Iris pigment epithelial cell (primary cell): Measurements from ENCODE around the gene SLC38A1.
"Not testable (repeated sequence)": the region's sequence is repeated elsewhere in the genome, so short reads cannot be mapped to it uniquely, and the experiment has no call there.

ENCODE experiments used
- DNase-seq: peaks from one replicate; pipeline ENCODE4 v3.0.0-alpha.2; 2011; ENCODE audit warnings: low read depth

Gene SLC38A1

DNA sequence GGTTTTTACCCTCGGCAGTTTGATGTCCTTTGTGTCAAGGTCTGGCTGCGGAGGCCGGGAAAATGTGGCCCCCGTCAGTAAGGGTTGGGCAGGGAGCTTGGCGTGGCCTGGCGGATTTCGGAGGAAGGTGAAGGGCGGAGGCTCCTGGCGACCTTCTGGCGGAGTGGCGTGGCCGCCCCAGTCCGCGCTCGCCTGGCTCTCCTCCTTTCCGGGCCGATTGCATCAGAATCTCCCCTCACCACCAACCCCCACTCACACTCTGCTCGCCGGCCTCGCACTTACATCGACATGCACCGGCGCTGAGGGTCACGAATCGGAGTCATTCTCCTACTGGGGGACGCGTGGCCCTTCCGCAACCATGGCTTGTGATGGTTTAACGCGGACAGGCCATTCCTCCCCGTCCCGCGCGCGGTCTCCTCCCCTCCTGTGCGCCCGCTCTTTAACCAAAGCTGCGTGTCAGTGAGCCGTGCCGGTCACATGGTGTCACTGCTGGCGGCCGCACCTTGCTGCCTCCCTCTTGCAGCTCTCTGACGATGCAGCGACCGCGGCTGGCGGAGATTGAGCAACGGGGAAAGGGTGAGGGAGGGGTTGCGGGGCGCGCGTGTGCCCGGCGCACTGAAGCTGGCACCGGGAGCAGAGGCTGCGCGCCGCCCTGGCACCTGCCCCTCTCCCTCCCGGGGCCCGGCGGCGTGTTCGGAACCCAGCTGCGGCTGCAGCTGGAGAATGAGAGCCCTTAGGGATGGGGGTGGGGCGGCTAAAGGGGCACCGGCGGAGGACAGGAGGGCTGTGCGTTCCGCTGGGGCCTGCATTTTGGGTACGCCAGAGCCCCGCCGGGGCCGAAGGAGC, at the start of gene SLC38A1:
Gene SLC38A1, minus strand, starts transcription at position 461 of the 846 bp plus-strand sequence. CDS start 29,243 bp downstream, outside the sequence.
- peak; percentile 65 for DNase-seq

DNA sequence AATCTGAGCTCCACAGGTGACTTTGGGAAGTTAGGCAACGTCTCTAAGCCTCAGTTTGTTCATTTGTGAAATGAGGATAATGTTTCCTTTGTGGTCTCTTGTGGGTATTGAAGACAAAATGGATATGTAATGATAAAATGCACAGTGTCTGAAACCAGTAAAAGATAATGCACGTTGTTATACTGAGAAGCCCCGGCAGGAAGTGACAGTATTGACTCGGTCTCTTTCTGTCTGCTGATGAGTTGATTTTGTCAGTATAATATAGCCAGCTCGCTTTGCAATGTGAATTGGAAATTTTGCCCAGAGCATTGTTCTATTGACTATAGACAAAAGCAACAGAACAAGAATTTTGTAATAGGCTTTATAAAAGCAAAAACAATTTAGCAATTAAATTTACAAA, 49.2 kb upstream of the SLC38A1 start:
- no peak for DNase-seq

- DNase-seq, result no peak
Observed at GRCh38 chr12:46304070-46304469, 35.2 kb upstream of the SLC38A1 start.

DNA sequence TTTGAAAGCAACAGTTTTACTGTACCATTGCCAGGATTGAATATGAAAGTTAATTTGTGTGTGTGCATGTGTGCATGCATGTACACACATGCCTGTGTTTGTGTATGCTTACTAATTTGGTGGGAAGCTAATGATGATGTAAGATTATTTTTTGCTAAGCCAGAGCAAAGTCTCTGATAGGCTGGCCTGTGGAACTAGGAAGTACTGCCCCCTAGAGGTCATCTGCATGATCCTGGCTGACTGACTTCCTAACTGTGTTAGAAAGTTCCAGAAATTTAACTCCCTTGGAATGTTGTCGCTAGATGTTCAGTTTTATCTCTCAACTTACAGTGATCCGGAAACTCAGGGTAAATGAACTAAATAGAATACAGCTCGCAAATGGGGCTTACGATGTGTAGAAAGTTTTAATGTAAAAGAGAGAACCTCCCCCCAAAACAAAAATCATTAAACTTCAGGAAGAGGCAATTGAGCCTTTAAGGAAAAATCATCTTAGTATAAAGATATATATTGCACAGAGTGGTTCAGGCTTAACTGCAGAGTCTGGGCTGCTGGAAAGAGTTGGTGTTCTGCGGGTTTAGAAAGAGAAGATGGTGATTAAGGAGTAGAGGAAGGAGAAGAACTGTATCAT, 34.3 kb upstream of the SLC38A1 start:
- DNase-seq, result peak; percentile 41

- DNase-seq, result no peak
Observed at GRCh38 chr12:46300910-46301309, 32.1 kb upstream of the SLC38A1 start.

DNA sequence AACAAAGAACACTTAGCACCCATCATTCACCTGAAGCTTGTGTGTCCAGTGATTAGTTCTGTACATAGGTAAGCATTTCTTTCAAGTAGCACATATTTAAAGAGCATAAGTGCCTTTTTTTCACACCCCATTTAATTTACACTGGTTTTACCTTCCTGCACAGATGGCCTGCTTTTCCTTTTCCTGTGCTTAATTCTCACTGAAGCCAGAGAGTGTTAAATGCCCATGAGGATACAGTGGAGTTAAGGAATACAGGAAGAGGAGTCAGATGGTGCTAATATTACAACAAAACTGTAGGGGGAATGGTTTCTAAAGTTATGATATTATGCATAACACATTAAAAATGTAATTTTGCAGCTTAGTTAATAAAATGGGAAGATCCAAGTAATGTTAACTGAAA, 31.0 kb upstream of the SLC38A1 start:
- no peak for DNase-seq

DNA sequence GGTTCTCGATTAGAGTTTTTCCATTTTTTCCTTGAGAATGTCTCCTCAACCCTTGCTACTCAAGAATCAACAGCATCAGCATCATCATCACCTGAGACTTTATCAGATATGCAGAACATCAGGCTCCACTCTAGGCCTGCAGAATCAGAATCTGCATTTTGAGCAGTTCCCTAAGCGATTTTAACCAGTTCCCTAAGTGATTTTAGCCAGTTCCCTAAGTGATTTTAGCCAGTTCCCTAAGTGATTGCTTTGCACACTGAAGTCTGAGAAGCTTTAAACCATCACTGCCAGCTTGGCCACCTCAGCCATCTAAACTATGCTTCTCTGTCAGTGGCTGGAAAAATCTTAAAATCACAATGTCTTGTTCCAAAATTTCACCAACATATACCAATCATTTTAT, 29.4 kb upstream of the SLC38A1 start:
- no peak for DNase-seq

GRCh38 chr12:46296822-46297221, 28.0 kb upstream of the SLC38A1 start:
- DNase-seq, result no peak

DNA sequence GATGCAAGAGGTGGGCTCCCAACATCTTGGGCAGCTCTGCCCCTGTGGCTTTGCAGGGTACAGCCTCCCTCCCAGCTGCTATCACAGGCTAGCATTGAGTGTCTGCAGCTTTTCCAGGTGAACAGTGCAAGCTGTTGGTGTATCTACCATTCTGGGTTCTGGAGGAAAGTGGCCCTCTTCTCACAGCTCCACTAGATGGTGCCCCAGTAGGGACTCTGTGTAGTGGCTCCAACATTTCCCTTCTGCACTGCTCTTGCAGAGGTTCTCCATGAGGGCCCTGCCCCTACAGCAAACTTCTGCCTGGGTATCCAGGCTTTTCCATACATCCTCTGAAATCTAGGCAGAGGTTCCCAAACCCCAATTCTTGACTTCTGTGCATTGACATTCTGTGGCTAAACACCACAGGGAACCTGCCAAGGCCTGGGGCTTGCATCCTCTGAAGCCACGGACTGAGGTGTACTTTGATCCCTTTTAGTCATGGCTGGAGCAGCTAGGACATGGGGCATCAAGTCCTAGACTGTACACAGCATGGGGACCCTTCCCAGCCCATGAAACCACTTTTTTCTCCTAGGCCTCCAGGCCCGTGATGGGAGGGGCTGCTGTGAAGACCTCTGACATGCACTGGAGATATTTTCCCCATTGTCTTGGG, 24.0 kb upstream of the SLC38A1 start:
- DNase-seq, result peak; percentile 4

DNA sequence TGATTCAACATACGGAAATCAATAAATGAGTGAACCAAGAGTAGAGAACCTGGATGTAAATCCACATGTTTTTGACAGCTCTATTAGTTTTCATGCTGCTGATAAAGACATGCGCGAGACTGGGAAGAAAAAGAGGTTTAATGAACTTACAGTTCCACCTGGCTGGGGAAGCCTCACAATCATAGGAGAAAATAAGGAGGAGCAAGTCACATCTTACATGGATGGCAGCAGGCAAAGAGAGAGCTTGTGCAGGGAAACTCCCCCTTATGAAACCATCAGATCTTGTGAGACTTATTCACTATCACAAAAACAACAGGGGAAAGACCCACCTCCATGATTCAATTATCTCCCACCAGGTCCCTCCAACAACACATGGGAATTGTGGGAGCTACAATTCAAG, 23.1 kb upstream of the SLC38A1 start:
- DNase-seq, result not testable (repeated sequence)

DNA sequence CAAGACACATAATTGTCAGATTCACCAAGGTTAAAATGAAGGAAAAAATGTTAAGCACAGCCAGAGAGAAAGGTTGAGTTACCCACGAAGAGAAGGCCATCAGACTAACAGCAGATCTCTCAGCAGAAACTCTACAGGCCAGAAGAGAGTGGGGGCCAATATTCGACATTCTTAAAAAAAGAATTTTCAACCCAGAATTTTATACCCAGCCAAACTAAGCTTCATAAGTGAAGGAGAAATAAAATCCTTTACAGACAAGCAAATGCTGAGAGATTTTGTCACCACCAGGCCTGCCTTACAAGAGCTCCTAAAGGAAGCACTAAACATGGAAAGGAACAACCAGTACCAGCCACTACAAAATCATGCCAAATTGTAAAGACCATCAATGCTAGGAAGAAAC, 16.3 kb upstream of the SLC38A1 start:
- not testable (repeated sequence) for DNase-seq

DNA sequence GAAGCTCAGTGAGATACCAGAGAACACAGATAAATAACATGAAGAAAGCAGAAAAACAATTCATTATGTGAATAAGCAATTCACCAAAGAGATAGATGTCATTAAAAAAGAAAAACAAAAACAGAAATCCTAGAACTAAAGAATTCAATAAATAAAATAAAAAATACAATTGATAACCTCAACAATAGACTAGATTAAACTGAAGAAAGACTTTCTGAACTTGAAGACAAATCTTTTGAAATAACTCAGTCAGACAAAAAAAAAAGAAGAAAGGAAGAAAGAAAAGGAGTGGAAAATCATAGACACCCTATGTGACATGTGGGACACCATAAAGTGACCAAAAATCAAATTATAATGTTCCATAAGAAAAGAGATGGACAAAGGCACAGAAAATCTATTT, 14.0 kb upstream of the SLC38A1 start:
- no peak for DNase-seq

DNA sequence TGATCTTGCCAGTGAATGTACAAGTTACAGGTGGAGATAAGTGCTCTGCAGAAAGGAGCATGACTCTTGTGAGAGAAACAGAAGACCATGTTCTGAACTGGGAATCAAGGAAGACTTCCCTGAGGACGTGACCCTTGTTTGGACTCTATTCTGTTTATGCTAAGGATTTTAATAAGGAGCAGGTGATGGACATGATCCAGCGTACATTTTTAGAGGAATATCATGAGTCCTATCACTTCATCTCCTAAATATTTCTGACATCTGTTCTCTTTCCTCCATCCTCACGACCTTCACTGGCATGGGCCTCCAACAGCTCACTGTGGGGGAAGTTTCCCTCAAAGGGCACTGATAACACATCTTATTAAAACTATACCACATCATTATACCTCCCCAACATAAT, 7.9 kb upstream of the SLC38A1 start:
- DNase-seq, result no peak

DNA sequence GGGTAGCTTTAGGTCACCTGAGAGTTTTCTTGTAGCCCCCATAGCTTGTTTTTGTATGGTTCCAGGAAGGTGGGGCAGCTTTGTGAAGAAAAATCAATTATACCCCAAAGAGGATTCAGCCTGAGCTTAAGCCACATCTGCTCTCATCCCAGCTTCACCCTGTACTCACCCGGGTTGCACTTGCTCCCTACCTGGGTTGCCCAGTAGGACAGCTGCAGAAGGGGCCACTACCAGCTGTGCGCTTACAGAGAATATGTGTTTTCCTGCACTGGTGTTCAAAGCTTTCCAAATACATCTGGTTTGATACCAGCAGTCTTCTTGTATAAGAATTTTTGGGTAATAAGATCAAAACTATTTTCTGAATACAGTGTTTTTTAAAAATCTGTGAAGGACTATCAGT, 3.0 kb upstream of the SLC38A1 start:
- DNase-seq, result no peak

DNA sequence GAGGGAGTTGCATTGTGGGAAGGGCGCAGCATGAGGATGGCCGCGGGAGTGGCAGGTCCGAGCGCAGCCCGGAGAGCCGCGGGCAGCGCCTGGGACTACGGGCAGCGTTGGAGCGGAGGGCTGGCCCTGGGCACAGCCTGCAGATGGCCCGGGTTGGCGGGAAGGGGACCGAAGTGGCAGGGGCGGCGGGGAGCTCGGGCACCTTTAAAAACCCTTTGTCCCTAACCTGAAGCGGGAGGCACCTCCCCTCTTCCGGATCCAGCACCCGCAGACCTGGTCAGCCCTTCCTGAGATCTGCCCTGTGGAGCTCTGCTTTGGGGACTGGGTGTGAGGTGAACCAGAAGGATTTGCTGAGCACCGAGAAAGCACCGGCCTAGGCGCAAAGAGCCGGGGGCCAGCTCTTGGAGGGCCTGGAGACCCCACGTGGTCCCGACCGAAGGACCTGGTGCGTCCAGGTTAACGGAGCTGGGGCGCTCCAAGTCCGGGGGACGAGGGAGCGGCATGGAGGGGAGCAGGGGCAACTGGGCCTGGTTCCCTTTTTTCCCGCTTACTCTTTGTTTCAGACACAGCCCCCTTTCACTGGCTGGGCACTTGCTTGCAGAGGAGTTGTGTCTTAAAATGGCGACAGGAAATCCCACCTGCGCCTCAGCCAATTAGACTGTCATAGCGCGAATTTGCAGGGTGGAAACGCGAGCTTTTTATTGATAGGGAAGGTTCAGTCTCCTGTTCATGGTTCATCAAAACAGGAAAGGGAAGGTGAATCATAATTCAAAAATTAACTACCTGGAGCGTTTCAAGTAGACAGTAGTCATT, 792 bp upstream of the SLC38A1 start:
- no peak for DNase-seq

DNA sequence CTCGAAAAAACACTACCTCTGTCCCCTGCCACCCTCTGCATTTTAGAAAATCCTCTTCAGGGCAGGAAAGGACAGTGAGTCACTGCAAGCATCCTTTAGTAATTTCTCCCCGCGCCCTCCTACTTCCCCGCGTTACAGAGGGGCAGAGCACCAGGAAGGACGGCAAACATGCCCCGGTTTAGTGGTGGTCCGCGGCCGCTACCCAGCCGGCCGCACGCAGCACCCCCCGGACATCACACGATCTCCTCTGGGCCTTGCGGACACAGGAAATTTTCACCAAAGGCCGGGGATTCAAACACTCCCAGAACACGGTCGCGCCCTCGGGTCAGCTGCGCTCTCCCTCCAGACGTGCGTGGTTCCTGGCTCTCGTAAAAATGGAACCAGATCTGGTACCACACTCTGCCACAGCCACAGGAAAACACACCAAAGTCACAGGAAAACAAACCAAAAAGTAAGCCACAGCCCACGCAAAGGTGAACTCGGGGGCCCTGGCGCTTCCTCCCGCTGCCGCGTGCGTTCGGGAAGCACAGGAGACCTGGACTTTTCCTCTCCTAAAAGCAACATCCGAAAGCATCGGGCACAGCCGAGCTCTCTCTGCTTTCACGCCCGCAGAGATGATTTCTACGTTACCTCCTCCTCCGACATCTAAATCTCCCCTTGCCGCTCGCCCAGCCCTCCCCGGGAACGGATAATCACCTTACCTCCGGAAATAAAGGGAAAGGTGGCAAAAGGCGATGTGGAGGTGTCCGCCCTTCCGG, 839 bp downstream of the SLC38A1 start:
- DNase-seq, result peak; percentile 38

GRCh38 chr12:46267575-46267824, 1.3 kb downstream of the SLC38A1 start:
- no peak for DNase-seq

DNA sequence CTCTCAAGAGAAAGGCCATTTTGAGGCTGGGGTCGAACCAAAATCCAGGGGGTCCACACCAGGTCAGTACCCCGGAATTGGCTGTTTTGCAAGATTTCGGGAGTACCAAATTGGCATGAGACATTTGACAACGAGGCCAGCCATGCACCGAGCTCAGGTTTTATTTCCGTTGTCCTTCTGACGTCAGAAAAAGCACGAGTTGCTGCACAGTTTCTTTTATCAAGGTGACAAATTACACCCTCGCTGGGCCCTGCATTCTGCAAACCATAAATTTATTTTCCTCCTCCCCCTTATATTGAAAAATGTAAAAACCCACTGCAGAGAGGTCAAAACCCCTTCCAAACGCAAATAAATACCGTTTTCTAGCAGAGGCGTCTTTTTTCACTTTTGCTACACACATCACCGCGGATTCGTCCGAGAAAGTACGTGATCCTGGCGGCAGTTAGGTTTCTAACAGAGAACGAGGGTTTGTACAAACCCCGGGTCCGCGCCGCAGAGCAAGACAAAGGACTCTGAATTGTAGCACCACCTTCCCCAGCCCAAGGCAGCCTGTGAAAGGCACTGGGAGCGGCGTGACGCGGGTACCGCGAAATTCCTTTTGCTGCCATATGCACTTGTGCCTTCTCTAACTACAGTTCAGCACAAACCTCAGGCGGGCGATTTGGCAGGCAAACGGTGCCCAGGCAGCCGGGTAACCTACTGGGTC, 1.8 kb downstream of the SLC38A1 start:
- peak; percentile 68 for DNase-seq

DNA sequence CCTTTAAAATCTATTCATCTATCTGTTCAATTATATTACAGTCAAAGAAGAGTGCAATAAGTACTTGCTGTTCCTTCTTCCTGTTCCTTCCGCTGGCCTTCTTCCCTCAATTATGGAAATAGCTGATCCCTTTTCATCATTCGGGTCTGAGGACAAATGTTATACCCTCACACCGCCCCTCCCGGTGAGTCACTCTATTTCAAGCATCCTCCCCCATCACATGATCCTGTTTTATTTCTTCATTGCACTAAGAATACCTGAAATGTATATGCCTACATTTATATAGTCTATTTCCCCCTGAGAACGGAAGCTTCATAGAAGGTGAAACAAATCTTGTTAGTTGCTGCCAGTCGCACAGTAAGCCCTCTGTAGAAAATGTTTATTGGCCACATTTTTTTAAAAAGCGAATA, 2.5 kb downstream of the SLC38A1 start:
- peak; percentile 58 for DNase-seq

DNA sequence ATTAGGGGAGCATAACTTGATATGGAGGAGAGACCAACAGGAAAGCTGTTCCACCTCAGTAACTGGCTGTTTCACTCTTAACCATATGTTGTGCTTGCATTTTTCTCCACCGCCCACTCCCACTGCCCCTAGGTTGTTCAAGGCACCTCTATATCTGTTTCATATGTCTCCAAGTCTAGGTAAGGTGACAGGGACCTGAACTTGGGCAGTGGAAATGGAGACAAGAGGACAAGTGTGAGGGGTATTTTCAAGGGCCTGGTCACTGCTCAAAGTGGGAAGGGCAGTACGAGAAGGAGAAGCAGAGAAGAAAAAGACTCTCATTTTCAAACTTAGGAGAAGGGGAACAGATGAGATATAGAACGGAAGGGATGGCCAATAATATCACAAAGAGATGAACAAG, 3.1 kb downstream of the SLC38A1 start:
- DNase-seq, result no peak

DNA sequence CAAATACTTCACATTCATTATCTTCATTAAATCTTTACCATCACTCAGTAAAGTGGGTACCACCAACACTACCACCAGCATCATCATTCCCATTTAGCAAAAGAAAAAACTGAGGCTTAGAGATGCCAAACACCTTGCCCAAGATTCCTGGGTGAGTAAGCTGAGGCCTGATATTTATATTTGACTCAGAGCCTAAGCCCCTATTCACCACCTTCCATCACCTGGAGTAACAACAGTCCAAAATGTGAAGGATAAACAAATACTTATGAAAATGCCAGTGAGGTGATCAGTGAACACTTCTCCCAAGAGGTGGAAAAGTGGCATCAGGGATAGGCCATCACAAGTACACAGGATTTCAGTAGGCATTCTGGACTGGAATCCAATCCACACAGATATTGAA, 3.7 kb downstream of the SLC38A1 start:
- no peak for DNase-seq
